ENCODE results near the gene CFAP97. TPM values are rescaled to one million over a fixed set of nuclear protein-coding genes. Genes with fewer than 3 reads are reported as not detected.
A peak's percentile ranks its signal among the peaks of the same experiment; 100 is the strongest.

Gene CFAP97
- total and polyA plus RNA-seq, 9 of the 15 experiments (the other 6 are each of a cell fraction or from before 2014, with no cell fraction given), result 17.3 to 57.8 (median 44.4) TPM

- TF ChIP-seq E2F8 (IDR thresholded peaks at IDR 0.05; ENCODE audit: low read depth, partially characterized antibody), result no peak
- TF ChIP-seq ZNF175 (CRISPR knock-in tag; IDR thresholded peaks at IDR 0.05; ENCODE audit: low read depth), result no peak
- TF ChIP-seq RFX1 (IDR thresholded peaks at IDR 0.05), result no peak
- no peak for TF ChIP-seq ZNF449 (CRISPR knock-in tag; IDR thresholded peaks at IDR 0.05)
- no peak for TF ChIP-seq NR2F6 (CRISPR knock-in tag; IDR thresholded peaks at IDR 0.05)
- no peak for TF ChIP-seq CCNT2 (IDR thresholded peaks at IDR 0.05; ENCODE audit: borderline replicate concordance, extremely low read depth, insufficient read length, low read depth, low read length)
- no peak for TF ChIP-seq ZNF3 (CRISPR knock-in tag; IDR thresholded peaks at IDR 0.05)
- TF ChIP-seq SETDB1 (IDR thresholded peaks at IDR 0.05; ENCODE audit: low read length), result no peak
- TF ChIP-seq FOXJ2 (tag; IDR thresholded peaks at IDR 0.05), result peak; percentile 49; the same call in 1 of the 2 replicates
- peak; percentile 30; the same call in 1 of the 2 replicates for TF ChIP-seq ZNF592 (IDR thresholded peaks at IDR 0.05)
- TF ChIP-seq XRCC4 (IDR thresholded peaks at IDR 0.05; ENCODE audit: extremely low read depth, insufficient read depth, insufficient read length), result no peak
- peak; percentile 81 for TF ChIP-seq ATF3 (IDR thresholded peaks at IDR 0.05)
- TF ChIP-seq ATF3 (CRISPR knock-in tag; conservative IDR thresholded peaks at IDR 0.05), result no peak
- TF ChIP-seq SMARCA4 (IDR thresholded peaks at IDR 0.05), result peak; percentile 76
- no peak for TF ChIP-seq ZNF512 (tag; IDR thresholded peaks at IDR 0.05)
- TF ChIP-seq FOS (IDR thresholded peaks at IDR 0.05; ENCODE audit: extremely low read depth, insufficient read length), result peak; percentile 10
These were observed 36.6 kb downstream of the CFAP97 start (continued) for GRCh38 chr4:185167234-185167633.
